NCI-H345 (cell line): Measurements from ENCODE around the gene ASPA.

Experiments
- DNase-seq: peaks from one replicate; lab custom pipeline; 2025; lab: John Stamatoyannopoulos, UW

ASPA gene

GRCh38 chr17:3534881-3535252, 59.1 kb downstream of the ASPA start:
- DNase-seq: no peak

- no peak for DNase-seq
Measured at GRCh38 chr17:3535253-3535995, 59.6 kb downstream of the ASPA start.

- DNase-seq: no peak
Measured at GRCh38 chr17:3536716-3537115, 60.9 kb downstream of the ASPA start.

GRCh38 chr17:3539881-3540540, 64.2 kb downstream of the ASPA start:
- DNase-seq: no peak

GRCh38 chr17:3542410-3543088, 66.8 kb downstream of the ASPA start:
- no peak for DNase-seq

- no peak for DNase-seq
Measured at GRCh38 chr17:3543453-3543852, 67.7 kb downstream of the ASPA start.

GRCh38 chr17:3544365-3544764, 68.6 kb downstream of the ASPA start:
- no peak for DNase-seq

- DNase-seq: no peak
Measured at GRCh38 chr17:3545151-3545550, 69.4 kb downstream of the ASPA start.

- no peak for DNase-seq
Measured at GRCh38 chr17:3546521-3546920, 70.7 kb downstream of the ASPA start.

GRCh38 chr17:3546997-3547396, 71.2 kb downstream of the ASPA start:
- no peak for DNase-seq

- DNase-seq: no peak
Measured at GRCh38 chr17:3547628-3548027, 71.8 kb downstream of the ASPA start.

GRCh38 chr17:3549610-3550162, 73.9 kb downstream of the ASPA start:
- DNase-seq: no peak

- DNase-seq: no peak
Measured at GRCh38 chr17:3551189-3551588, 75.4 kb downstream of the ASPA start.

- no peak for DNase-seq
Measured at GRCh38 chr17:3552916-3553315, 77.1 kb downstream of the ASPA start.
